Measurements from ENCODE around the gene PLGRKT.
A peak's percentile ranks its signal among the peaks of the same experiment; 100 is the strongest.
"Not testable (repeated sequence)": the region's sequence is repeated elsewhere in the genome, so short reads cannot be mapped to it uniquely, and the experiment has no call there.

The PLGRKT gene

GRCh38 chr9:5384436-5384835 is 53.3 kb downstream of the PLGRKT start:
- DNase-seq (ENCODE audit: low read depth in 2 of 2, low spot score in 1 of 2) = no peak

DNA sequence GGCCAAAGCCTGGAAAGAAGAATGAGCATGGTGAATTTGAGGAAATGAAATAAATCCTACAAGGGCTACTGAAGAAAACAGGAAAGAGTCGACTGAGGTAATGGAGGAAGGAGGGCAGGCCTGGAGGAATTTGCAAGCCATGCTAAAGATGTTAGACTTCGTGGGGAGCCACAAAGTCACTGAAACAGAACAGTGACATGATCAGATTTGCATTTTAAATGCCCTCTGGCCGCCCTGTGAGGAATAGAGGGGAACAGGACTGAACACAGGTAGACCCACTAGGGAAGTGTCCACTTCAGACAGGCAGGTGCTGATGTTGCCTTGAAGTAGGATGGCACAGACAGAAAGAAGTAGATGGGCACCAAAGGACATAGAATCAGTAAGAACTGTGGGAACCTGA is 55.2 kb downstream of the PLGRKT start:
- DNase-seq (ENCODE audit: low read depth in 2 of 2, low spot score in 1 of 2) = no peak

DNA sequence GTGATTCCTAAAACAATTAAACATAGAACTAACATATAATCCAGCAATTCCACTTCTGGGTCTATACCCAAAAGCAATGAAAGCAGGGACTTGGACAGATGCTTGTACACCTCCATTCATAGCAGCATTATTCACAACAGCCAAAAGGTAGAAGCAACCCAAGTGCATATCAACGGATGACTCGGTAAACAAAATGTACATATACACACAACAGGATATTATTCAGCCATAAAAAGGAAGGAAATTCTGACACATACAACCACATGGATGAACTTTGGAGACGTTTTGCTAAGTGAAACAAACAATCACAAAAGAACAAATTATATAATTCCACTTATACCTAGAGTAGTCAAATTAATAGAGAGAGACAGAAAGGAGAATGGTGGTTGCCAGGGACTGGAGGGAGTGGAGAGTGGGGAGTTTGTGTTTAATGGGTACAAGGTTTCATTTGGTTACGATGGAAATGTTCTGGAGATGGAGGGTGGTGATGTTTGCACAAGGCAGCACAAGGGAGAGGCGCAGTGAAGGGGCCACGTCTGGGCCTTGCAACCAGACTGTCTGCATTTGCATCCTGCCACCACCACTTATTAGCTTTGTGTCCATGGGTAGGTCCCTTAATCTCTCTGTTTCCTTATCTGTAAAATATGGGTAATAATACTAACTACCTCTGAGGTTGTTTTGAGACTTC is 61.8 kb downstream of the PLGRKT start:
- DNase-seq (ENCODE audit: low read depth in 2 of 2, low spot score in 1 of 2) = no peak

DNA sequence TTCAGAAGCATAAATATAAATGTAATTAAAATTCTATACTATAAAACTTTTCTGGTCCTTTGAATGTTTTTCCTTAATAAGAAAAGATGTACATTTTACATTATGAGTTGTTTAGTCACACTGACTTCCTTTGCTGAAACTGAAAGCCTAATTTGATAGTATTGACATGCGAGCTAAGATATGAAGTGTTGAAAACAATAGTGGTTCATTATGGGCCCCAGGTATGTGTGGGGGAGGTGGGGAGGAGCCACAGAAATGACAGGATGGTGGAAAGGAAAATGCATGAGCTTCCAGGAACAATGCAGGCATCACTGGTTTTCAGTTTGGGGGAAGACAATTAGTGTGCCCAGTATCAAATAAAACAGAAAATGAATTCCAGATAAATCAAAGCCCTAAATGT is 62.6 kb downstream of the PLGRKT start:
- DNase-seq (ENCODE audit: low read depth in 2 of 2, low spot score in 1 of 2) = no peak

DNA sequence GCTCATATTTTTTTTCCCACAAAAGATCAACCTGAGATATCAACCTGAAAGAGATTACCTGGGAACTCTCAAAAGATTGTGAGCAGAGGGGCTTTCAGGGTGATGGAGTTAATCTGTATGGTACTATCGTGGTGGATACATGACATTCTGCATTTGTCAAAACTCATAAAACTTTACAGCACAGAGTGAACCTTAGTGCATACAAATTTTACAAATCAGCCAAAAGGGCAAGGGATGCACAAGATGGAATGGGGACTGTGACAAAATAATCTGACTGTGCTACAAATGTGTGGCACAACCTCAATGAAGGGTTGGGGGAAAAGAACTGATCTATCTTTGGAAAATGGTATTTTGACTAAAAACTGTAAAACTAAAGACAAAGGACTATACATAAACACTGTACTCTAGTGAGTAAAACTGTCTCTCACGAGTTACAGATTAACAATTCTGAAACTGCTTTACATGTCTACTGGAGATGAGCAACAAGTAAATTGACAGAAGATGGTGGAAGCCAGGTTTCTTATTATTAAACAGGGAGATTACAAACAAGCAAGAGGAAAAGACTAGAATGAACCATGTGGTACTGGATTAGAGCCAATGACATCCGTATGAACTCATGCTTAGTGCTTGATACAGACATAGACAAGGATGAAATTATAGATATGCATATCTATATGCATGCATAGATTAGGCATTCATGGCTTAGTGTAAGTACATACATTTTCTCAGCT is 73.3 kb downstream of the PLGRKT start:
- no peak for DNase-seq (ENCODE audit: low read depth in 2 of 2, low spot score in 1 of 2)

- DNase-seq (ENCODE audit: low read depth in 2 of 2, low spot score in 1 of 2) = no peak
Observed at GRCh38 chr9:5361326-5362010, 76.3 kb downstream of the PLGRKT start.

DNA sequence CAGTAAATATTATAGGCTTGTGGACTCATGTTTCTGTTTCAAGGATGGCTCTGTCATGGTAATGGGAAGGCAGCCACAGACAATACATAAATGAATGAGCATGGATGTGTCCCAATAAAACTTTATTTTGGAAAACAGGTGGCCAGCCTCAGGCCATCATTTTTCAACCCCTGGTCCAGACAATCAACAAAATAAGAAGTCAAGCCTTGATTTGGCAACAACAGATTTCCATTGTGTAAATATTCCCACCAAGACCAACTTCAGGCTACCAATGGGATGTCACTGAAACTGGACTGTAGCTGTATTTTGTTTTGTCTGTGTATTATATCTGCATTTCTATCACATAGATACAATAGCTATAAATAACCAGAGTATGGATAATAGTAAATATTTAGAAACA is 77.4 kb downstream of the PLGRKT start:
- DNase-seq (ENCODE audit: low read depth in 2 of 2, low spot score in 1 of 2) = no peak

- no peak for DNase-seq (ENCODE audit: low read depth in 2 of 2, low spot score in 1 of 2)
Observed at GRCh38 chr9:5357431-5358105, 80.2 kb downstream of the PLGRKT start.

GRCh38 chr9:5355817-5356216 is 81.9 kb downstream of the PLGRKT start:
- DNase-seq (ENCODE audit: low read depth in 2 of 2, low spot score in 1 of 2) = no peak

- DNase-seq (ENCODE audit: low read depth in 2 of 2, low spot score in 1 of 2) = no peak
Observed at GRCh38 chr9:5355226-5355625, 82.5 kb downstream of the PLGRKT start.

DNA sequence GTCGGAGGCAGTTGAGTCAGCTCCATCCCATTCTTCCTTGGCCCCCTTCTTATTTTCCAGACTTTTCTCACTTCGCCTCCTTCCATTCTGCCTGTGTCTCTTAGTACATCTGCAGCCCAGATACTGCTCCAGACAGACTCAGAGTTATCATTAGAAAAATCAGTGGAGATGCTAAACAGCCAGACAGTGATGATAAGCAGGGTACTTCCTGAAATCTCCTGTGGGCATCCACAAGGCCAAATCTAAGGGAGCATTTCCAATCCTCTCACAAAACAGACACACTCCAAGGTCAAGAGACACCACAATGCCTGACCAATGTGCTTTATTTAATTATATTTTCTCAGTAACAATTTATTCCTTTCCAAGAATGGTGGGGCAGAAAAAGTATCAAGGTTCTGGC is 83.5 kb downstream of the PLGRKT start:
- no peak for DNase-seq (ENCODE audit: low read depth in 2 of 2, low spot score in 1 of 2)

GRCh38 chr9:5352637-5353248 is 85.0 kb downstream of the PLGRKT start:
- DNase-seq (ENCODE audit: low read depth in 2 of 2, low spot score in 1 of 2) = no peak

GRCh38 chr9:5338992-5339981 is 98.4 kb downstream of the PLGRKT start, which contains the start of gene RLN1:
TSS of gene RLN1 (minus strand) at chr9:5339876. CDS start at chr9:5339746, 130 bp downstream.
- DNase-seq (ENCODE audit: low read depth in 2 of 2, low spot score in 1 of 2) = not testable (repeated sequence)

DNA sequence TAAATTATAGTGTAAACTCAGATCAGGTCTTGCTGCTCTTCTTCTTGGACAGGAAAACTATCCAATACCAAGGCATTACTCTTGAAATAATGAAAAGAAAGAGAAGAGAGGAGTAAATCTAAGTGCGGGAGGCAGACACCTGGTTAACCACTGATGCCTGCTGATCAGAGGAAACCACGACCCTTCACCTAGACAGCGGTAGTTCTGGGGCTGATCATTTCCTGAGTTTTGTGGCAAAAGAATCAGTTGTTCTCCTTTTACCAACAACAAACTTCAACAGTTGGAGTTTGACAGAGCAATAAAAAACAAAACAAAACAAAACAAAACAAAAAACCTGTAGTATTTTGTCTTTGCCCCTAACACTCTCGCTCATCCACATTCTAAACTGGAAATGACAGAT is 101.0 kb downstream of the PLGRKT start:
- DNase-seq (ENCODE audit: low read depth in 2 of 2, low spot score in 1 of 2) = no peak

GRCh38 chr9:5331276-5331675 is 106.4 kb downstream of the PLGRKT start:
- DNase-seq (ENCODE audit: low read depth in 2 of 2, low spot score in 1 of 2) = not testable (repeated sequence)

DNA sequence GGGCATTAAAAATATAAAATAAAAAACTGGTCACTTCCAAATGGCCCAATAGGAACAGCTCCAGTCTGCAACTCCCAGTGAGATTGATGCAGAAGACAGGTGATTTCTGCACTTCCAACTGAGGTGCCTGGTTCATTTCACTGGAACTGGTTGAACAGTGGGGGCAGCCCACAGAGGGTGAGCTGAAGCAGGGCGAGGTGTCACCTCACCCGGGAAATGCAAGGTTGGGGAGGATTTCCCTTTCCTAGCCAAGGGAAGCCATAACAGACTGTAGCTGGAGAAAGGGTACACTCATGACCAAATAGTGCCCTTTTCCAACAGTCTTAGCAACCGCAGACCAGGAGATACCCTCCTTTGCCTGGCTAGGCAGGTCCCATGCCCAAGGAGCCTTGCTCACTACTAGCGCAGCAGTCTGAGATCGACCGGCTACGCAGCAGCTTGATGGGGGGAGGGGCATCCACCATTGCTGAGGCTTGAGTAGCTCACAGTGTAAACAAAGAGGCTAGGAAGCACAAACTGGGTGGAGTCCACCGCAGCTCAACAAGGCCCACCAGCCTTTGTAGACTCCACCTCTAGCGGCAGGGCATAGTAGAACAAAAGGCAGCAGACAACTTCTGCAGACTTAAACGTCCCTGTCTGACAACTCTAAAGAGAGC is 110.7 kb downstream of the PLGRKT start:
- DNase-seq (ENCODE audit: low read depth in 2 of 2, low spot score in 1 of 2) = peak in 1 of 2 donors; percentile 25

DNA sequence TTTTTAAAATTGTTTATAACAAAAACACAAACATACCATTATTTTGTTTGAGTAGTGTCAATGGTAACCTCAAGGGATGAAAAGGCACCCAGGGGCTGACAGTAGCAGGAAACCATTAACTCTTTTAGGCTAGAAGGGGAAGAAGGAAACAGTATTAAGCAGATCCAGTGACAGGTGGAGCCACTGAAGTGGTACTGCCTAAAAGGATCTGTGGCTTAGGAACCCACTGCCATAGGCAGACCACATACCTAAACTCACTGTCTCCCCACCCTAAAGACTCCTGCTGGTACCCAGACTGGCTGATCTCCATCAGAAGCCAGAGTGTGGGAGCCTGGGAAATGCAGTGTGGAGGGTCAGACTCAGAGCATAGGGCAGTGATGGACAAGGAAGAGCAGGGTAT is 111.5 kb downstream of the PLGRKT start:
- no peak for DNase-seq (ENCODE audit: low read depth in 2 of 2, low spot score in 1 of 2)

- not testable (repeated sequence) for DNase-seq (ENCODE audit: low read depth in 2 of 2, low spot score in 1 of 2)
Observed at GRCh38 chr9:5321601-5322000, 116.1 kb downstream of the PLGRKT start.

DNA sequence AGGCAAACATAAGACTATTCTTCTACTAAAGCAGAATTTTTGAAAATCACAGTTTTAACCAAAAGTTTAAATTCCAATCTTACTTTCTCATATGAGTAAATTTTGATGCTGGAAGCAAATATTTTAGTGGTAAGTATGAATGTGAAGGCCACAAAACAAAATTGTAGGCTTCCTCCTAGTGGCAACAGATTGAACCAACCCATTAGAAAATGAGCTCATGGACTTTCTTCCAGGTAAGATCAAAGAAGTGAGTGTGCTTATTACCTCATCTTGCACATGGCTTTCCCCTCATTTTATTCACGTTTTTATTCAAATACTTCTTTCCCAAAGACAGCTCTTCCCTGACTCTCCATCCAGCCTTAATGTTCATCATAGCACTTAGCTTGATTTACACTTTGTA is 116.7 kb downstream of the PLGRKT start:
- DNase-seq (ENCODE audit: low read depth in 2 of 2, low spot score in 1 of 2) = no peak

All from stimulated activated CD8-positive, alpha-beta memory T cell treated with anti-CD3 and anti-CD28 coated beads, Interleukin-4, amount 100 ng/mL, for 1 hour (primary cell).